Measurements from ENCODE around the gene PPP1R3G.

DNA sequence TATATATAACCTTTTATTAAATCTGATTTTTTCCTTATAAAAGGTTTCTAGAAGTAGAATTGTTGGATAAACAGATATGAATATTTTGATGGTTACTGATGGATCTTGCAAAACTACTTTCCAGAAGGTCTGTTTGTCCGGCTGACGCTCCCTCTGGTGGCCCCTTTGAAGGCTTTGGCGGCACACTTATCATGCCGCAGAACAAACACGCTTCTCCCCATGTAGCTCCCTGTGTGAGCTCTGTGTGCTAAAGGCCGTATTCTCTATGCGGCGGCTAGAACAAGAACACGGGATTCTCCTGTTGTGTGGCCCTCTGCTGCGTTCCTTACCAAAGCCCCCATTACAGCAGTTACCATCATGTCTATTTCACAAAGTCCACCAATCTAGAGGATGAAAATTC, 30.0 kb downstream of the PPP1R3G start:
- TF ChIP-seq, protein P1, sequence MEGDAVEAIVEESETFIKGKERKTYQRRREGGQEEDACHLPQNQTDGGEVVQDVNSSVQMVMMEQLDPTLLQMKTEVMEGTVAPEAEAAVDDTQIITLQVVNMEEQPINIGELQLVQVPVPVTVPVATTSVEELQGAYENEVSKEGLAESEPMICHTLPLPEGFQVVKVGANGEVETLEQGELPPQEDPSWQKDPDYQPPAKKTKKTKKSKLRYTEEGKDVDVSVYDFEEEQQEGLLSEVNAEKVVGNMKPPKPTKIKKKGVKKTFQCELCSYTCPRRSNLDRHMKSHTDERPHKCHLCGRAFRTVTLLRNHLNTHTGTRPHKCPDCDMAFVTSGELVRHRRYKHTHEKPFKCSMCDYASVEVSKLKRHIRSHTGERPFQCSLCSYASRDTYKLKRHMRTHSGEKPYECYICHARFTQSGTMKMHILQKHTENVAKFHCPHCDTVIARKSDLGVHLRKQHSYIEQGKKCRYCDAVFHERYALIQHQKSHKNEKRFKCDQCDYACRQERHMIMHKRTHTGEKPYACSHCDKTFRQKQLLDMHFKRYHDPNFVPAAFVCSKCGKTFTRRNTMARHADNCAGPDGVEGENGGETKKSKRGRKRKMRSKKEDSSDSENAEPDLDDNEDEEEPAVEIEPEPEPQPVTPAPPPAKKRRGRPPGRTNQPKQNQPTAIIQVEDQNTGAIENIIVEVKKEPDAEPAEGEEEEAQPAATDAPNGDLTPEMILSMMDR (IDR thresholded peaks at IDR 0.05): no peak
- no peak for TF ChIP-seq POLR2A (IDR thresholded peaks at IDR 0.05)

Measured in lower leg skin (tissue), 3 donors.